ENCODE data around the gene DNAJC30.

DNA sequence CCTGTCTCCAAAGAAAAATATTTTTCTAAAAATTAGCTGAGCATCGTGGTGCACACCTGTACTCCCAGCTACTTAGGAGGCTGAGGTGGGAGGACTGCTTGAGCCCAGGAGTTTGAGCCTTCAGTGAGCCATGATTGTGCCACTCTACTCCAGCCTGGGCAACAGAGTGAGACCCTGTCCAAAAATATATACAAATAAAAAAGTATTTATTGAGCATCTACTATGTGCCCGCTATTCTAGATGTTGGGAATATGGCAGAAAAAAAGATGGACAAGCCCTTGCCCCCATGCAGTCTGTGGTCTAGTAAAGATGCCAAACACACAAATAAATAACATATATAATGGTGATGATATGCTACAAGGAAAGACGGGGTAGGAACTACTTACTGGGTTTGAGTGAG lies 40.6 kb upstream of the DNAJC30 start:
- TF ChIP-seq, protein P1, sequence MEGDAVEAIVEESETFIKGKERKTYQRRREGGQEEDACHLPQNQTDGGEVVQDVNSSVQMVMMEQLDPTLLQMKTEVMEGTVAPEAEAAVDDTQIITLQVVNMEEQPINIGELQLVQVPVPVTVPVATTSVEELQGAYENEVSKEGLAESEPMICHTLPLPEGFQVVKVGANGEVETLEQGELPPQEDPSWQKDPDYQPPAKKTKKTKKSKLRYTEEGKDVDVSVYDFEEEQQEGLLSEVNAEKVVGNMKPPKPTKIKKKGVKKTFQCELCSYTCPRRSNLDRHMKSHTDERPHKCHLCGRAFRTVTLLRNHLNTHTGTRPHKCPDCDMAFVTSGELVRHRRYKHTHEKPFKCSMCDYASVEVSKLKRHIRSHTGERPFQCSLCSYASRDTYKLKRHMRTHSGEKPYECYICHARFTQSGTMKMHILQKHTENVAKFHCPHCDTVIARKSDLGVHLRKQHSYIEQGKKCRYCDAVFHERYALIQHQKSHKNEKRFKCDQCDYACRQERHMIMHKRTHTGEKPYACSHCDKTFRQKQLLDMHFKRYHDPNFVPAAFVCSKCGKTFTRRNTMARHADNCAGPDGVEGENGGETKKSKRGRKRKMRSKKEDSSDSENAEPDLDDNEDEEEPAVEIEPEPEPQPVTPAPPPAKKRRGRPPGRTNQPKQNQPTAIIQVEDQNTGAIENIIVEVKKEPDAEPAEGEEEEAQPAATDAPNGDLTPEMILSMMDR (optimal IDR thresholded peaks at IDR 0.05 in 1 of 3, IDR thresholded peaks at IDR 0.05 in 1 of 3, conservative IDR thresholded peaks at IDR 0.05 in 1 of 3; ENCODE audit: extremely low read depth in 1 of 3, insufficient read depth in 2 of 3, low read length in 3 of 3) = no peak
- TF ChIP-seq EZH2 (IDR thresholded peaks at IDR 0.05; ENCODE audit: low read length) = no peak
